ENCODE measurements around the gene CCNY.
"Not testable (repeated sequence)": the region's sequence is repeated elsewhere in the genome, so short reads cannot be mapped to it uniquely, and the experiment has no call there.

Gene CCNY

DNA sequence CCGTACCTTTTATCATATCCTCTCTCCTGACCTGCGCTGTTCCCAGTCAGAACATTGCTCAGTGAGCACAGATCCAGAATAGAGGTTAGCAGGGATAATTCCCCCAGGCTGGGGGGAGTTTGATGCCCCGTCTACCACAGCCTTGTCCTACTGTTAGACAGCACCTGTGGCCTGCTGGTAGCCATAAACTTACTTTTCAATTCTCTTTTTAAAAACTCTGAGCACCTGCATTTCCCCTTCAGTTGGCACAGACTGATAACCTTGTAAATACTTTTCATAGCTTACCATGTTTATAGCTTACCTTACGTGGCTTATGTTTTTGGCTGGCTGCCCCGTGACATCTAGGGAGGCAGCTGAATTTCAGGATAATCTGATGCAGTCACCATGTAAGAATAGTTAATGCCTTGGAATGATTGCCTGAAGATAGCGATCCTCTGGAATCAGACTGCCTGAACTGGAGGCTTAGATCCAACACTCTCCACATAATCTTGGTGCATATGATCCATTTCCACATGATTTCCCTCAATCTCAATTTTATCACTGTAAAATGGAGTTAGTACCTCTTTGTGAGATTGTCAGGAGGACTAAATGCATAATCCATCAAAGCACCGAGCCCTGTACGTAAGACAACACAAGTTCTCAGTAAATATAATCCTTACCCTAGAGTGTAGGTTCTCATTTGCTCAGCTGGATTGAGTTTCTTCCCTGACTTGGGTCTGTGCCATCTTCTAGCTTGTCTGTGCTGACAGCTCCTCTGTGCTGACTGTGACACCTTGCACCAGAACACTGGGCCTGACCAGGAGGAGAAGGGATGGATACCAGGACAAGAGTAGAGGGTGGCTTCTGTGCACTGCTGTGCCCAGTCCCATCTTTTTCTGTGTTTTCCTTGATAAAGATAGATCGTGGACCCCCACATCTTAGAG is 157.1 kb downstream of the CCNY start:
- DNase-seq = no peak

DNA sequence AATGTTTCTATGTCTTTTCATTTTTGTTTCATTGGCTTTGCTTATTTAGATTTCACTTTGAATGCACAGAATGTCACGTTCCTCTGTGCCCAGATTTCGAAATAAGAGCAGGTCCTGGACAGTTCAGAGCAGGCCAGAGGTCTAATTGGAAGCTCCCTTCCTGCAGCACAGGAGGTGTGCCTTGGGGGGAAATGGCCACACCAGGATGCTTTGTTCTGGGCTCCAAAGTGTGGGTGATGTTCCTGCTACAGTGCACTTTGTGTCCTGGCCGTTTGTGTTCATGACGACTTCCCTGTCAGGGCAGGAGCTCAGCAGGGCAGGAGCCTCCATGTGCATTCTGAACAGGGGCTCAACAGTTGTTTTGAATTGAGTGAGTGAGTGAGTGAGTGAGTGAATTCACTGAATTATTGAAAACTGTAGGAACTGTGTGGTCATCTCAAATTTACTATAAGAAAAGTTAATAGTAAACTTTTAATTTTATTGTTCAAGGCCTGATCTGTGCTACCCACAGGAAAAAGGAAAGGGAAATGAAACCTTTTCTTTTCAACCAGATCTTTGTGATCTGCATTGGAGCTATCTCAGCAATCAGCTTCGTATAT is 159.3 kb downstream of the CCNY start:
- peak; percentile 28 for DNase-seq

DNA sequence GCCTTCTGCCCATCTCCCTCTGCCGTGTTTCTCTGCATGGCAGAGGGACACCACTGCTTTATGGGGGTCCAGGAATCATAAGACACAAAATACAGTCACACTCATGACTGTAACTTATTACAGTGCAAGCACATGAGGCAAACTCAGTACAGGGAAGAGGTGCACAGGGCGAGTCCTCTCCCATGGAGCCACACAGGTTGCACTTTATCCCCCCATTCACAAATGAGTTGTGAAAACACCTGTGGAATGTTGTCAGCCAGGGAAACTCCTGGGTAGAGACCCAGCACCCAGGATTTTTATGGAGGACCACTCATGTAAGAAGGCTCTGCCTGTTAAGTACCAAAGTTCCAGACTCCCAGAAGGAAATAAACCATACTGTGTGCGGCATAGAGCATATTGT is 161.6 kb downstream of the CCNY start:
- no peak for DNase-seq

DNA sequence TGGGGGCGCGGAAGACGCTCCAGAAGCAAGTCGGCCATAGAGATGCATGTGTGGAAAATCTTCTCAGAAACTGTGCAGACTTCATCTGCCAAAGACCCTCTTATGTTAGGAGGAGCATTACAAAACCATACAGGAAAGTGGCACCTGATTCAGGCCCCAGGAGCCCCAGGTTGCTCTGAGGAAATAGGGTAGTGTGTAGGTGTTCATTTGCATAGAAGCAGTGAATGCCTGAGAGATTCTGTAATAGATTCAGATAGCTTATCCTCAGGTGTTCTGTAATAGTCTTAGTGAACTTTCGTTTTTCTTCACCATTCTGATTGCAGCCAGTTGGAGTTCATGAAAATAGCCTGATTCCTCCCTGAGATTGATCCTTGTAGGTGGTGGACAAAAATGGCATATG is 162.4 kb downstream of the CCNY start:
- DNase-seq = no peak

DNA sequence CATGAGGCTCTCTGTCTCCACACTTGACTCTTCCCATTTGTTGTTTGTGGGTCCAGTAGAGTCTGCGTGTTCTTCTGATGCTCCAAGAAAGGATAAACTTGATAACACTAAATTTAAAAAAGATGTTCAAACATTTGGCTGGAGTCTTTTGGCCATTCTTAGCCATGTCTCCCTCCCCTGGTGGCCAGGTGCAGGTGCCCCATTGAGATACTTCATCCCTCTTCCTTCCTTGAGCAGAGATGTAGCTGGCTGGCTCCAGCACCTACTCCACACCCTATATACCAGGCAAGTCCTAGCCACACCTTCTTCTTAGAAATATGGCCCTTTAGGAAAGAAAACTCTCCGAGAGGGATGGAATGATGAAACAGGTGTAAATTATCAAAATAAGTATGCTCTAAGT is 165.6 kb downstream of the CCNY start:
- DNase-seq = no peak

DNA sequence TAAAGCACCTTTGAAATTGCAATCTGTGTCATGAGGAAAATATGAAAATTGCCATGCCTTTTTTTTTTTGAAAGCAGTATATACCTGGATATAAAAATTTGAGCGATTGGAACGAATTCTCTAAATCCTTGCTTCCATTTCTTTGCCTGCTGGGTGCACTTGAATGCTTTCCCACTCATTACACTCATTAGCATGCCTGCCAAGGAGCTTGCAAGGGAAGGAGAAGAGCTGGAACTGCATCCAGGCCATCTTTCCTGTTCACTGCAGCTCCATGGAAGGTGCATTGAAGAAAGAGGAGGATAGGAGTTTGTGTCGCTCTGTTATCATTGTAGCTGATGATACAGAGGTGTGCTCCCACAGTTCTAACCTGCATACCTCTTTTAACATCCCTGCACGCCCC is 166.4 kb downstream of the CCNY start:
- DNase-seq = no peak

DNA sequence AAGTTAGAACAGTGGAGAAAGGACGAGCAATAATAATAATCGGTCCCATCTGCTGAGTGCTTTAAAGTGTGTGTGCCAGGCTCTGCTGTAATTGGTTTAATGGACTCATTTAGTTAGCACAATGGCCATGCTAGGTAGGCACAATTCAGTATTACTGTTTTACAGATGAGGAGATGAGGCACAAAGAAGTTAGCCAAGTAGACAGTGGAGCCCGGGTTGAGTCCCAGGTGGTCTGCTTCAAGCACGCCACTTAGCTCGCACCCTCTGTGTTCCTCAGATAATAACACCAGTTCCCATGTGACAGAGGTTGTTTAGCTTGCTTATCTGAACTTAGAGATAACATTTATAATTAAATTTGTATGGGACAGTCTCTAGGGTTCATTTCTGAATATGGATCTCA is 167.3 kb downstream of the CCNY start:
- no peak for DNase-seq

DNA sequence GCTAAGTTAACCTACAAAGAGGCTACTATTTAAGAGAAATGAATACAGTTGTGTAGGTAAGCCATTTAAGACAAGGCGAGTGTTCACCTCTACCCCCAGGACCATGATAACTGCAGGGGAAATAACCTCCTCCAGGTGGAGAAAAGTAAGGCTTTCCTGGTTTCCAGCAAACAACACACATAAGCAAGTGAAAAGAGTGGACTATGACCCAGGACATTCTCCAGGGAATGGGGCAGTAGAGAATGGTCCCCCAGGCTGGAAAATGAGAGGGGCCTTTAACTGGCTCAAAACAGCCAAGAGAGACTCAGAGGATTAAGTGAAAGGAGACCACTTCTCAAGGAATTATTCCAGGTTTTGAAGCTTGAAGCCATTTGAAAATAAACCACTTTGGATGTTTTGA is 167.8 kb downstream of the CCNY start:
- no peak for DNase-seq

DNA sequence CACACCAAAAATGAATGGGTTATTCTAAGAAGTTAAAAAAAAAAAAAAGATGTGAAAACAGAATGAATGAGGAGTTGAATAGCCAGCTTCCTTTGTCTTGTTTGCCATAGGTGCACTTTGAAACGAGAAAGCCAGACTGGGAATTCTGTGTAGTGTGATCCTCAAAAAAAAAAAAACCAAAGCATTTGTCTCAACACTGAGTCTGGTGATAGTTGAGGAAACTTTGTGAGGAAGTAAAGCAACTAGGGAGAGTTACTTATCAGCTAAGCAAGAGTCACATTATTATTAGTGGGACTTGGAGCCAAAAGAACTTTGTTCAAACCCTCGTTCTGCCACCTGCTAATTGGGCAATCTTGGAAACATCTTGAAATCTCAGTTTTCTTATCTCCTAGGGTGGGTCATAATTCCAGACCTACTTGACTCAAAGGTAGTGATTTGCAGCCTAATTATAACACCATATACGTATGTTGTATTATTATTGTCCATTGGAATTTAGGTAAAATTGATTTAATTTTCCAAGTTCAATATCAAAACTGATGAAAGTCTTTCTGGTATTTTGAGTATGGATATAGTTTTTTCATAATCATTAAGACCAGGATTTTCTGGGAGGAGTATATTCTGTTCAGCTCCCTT is 169.0 kb downstream of the CCNY start:
- peak; percentile 27 for DNase-seq

- DNase-seq = no peak
Measured at GRCh38 chr10:35506741-35507140, 170.4 kb downstream of the CCNY start.

GRCh38 chr10:35507519-35508109 is 171.3 kb downstream of the CCNY start:
- DNase-seq = no peak

- no peak for DNase-seq
Measured at GRCh38 chr10:35508647-35509046, 172.3 kb downstream of the CCNY start.

DNA sequence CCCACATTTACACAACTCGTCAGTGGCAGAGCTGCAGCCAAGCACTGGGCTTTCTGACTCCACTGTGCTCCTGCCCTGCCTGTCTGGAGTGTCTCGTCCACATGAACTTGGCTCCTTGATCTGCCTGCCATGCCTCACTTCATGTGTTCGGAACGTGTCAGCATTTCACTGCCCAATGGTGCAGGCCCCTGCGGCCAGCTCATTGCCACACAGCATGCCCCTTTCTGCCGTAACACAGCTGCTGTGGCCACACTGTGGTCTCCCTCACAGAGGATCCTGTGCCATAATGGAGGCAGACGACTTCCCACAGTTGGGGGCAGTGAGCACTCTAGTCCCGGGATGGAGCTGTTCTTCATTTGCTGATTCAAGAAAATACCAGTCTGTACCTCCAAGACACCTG is 174.6 kb downstream of the CCNY start:
- DNase-seq = no peak

DNA sequence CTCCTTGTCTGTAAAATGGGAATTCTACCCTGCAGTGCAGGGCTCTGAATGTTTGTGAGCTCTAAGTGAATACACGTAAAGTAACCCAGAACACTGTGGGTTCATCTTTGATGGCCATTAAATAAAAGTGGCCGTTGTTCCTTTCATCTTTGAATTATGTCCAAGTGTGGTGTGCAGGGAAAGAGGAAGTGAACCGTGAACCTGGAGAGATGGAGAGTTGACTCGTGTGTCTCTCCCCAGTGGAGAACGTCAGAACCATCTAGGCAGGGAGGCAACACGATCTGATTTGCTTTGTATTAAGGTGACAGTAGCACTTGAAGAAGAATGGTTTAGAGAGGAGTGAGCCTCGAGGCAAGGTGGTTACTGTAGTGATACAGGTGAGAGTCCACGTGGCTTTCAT is 175.3 kb downstream of the CCNY start:
- DNase-seq = no peak

- DNase-seq = no peak
Measured at GRCh38 chr10:35516102-35516670, 179.9 kb downstream of the CCNY start.

- peak; percentile 57 for DNase-seq
Measured at GRCh38 chr10:35517431-35518181, 181.3 kb downstream of the CCNY start.

- not testable (repeated sequence) for DNase-seq
Measured at GRCh38 chr10:35518187-35518586, 181.9 kb downstream of the CCNY start.

DNA sequence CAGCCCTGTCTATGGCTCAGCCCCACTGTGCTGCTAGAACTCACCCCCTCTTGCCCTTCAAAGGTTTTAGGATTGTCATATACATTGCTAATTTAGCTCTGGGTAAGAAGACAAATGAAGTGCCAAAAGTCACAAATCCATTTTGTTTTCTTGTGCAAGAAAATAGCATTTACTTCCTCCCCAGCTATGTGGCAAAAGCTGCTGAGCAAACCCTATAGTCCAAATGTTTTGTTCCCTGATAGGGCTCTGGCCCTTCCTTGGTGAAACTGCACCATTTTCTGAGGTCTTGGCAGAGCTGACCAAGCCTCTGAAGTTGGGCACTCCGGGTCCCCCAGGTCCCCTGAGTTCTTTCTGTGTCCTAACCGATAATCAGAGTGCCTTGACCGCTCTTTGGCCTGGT is 184.7 kb downstream of the CCNY start:
- DNase-seq = no peak

GRCh38 chr10:35523670-35524225 is 187.4 kb downstream of the CCNY start:
- peak; percentile 31 for DNase-seq

DNA sequence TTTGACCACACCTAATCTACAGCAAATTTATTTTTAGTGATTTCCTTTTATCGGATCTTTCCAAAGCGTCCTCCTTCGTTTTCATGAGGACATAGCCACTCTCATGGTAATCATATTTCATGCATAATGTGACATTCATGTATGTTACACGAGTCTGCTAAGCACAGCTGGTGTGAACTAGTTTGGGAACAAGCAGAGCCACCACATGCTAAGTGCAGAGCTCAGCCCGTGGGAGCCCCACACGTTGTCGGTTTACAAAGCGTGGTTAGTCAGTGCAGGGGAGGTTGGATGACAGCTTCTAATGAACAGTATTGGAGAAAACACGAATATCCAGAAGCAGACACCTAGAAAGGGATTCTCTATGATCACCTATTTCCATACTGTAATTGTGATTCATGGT is 190.4 kb downstream of the CCNY start:
- DNase-seq = no peak

- DNase-seq = no peak
Measured at GRCh38 chr10:35532141-35532540, 195.8 kb downstream of the CCNY start.

DNA sequence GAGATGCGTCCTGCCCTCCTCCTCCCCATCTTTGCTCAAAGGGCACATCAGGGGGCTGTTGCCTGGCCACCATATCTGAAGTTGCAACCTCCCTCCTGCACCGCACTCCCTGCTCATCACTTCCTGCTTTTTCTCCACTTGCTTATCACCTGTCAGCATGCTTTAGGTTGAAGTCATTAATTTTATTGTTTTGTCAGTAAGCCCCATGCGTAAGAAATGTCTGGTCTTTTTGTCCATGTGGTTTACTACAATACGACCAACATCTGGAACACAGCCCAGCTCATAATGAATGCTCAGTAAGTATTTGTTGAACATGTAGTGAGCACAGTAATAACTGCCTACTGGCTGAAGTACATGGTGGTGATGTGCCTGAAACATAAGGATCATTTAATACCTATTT is 197.3 kb downstream of the CCNY start:
- no peak for DNase-seq

Data from inflammatory macrophage treated with lipopolysaccharide for 4 hours (primary cell).